Spleen (tissue), 11 donors: ENCODE results near the gene C12orf43. TPM values are rescaled to one million over a fixed set of nuclear protein-coding genes. Genes with fewer than 3 reads are reported as not detected.

Experiments
- DNase-seq: peaks from one replicate; pipeline ENCODE4 v3.0.0-alpha.2; 2020
- H3K27ac ChIP-seq, 8 donors: fragments of 200-600 bp; sonication (generic) in 7 of 8; 1 replicate in 4 of 8; 2 replicates in 4 of 8; pipeline versions ENCODE4 v1.5.0 to v1.8.0; 2016 to 2021; ENCODE audit warnings: inconsistent platforms in 4 of 8, mild to moderate bottlenecking in 4 of 8, moderate library complexity in 1 of 8
- H3K27me3 ChIP-seq, 7 donors: fragments of 200-600 bp; sonication (generic) in 6 of 7; replicated peaks in 1 of 7; 1 replicate in 4 of 7; 2 replicates in 3 of 7; pipeline versions ENCODE4 v1.5.0 to v1.8.0; 2016 to 2021; ENCODE audit warnings: inconsistent platforms in 3 of 7, mild to moderate bottlenecking in 1 of 7
- H3K36me3 ChIP-seq, 6 donors: fragments of 200-600 bp; sonication (generic) in 5 of 6; 1 replicate in 4 of 6; 2 replicates in 2 of 6; pipeline versions ENCODE4 v1.5.0 to v1.8.0; 2016 to 2021; ENCODE audit warnings: inconsistent platforms in 2 of 6
- H3K4me1 ChIP-seq, 6 donors: fragments of 200-600 bp; sonication (generic) in 5 of 6; 1 replicate in 3 of 6; 2 replicates in 3 of 6; pipeline versions ENCODE4 v1.5.0 to v1.8.0; 2016 to 2021; ENCODE audit warnings: inconsistent platforms in 3 of 6
- H3K4me3 ChIP-seq, 8 donors: fragments of 200-600 bp; sonication (generic) in 7 of 8; 1 replicate in 4 of 8; 2 replicates in 4 of 8; pipeline versions ENCODE4 v1.5.0 to v1.8.0; 2016 to 2021; ENCODE audit warnings: inconsistent platforms in 4 of 8, mild to moderate bottlenecking in 4 of 8, moderate library complexity in 2 of 8
- H3K9me3 ChIP-seq, 8 donors: fragments of 200-600 bp; sonication (generic) in 7 of 8; 1 replicate in 4 of 8; 2 replicates in 4 of 8; pipeline versions ENCODE4 v1.5.0 to v1.8.0; 2016 to 2021; ENCODE audit warnings: inconsistent platforms in 4 of 8
- CTCF ChIP-seq, 11 experiments: fragments of 200-600 bp in 7 of 11; fragments of 450-650 bp in 4 of 11; sonication (generic) in 4 of 11; IDR thresholded peaks in 8 of 11; conservative IDR thresholded peaks in 3 of 11; 1 replicate in 7 of 11; 2 replicates in 4 of 11; pipeline versions ENCODE4 v1.4.0 to v1.8.0; 2016 to 2021; ENCODE audit warnings: antibody characterized with exemption in 11 of 11, inconsistent platforms in 4 of 11, mild to moderate bottlenecking in 1 of 11
- POLR2A ChIP-seq, 3 donors: fragments of 450-650 bp; IDR thresholded peaks; one replicate each; pipeline ENCODE4 v1.5.1; 2017; ENCODE audit warnings: antibody characterized with exemption in 3 of 3, mild to moderate bottlenecking in 1 of 3
- POLR2AphosphoS5 ChIP-seq, 3 donors: sonication (generic); formaldehyde crosslinking; IDR thresholded peaks; one replicate each; pipeline ENCODE4 v1.5.1; 2017; ENCODE audit warnings: antibody characterized with exemption in 3 of 3
- WGBS, 5 donors: extraction: QIAGEN DNeasy Blood & Tissue Kit in 3 of 5; methylation state at CpG; one replicate each; pipeline versions ENCODE4 v1.1.5 to v1.1.7; 2013 to 2018; 5-methylcytosine and 5-hydroxymethylcytosine counted together
- intact Hi-C: fragments of 100-400 bp; cut with DNase I; formaldehyde crosslinking; loops from one replicate; pipeline ENCODE4 v1.15.0; 2023; ENCODE audit warnings: low total_unique reads
- polyA plus RNA-seq, 3 donors: library from polyadenylated mRNA; stranded (reverse); fragments of 200-250 nt; gene quantifications; one replicate each; pipeline ENCODE4 v1.2.1, GENCODE V29; 2013
- total RNA-seq, 7 donors: library from RNA; depleted of rRNA in 3 of 7; stranded (reverse); fragments of >200 nt in 3 of 7; fragmentation: NEBNext Ultra II Directional in 4 of 7; extraction: Animal tissue kit (Norgen Biotek cat#: 25700) in 4 of 7; gene quantifications; one replicate each; pipeline versions ENCODE4 v1.1.0 to v1.2.1, GENCODE V29; 2016 to 2021
- donor health status: healthy with polysubstance abuse.
- donor health status: DM: no; HTN: no; CAD: no; lungs with moderate emphysema.
- donor health status: DM: no; HTN: no; CAD: no.
- donor health status: Bipolar disorder and iron deficiency.
- donor health status: healthy.
- donor health status: DM: no; HTN: no; CAD: no.
- donor health status: DM: yes; HTN: yes; CAD: no.

The C12orf43 gene
- total and polyA plus RNA-seq, 10 donors, result 8.0 to 16.8 (median 11.7) TPM

- H3K27ac ChIP-seq, result no peak within 1 kb of the TSS
- no peak for DNase-seq
- intact Hi-C loops, result no loop called here
- H3K4me1 ChIP-seq, result no peaks in the 10 kb centered on the region
- TF ChIP-seq CTCF (IDR thresholded peaks at IDR 0.05 in 8 of 11, conservative IDR thresholded peaks at IDR 0.05 in 3 of 11) (no peak), POLR2AphosphoS5 (IDR thresholded peaks at IDR 0.05) (no peak), POLR2A (IDR thresholded peaks at IDR 0.05) (no peak)
- no peak within 1 kb of the TSS for H3K4me3 ChIP-seq
- 87 to 91% (median 90%) methylated on average over 32 to 40 of the region's 40 CpGs for WGBS, 5 donors
- H3K9me3 ChIP-seq, result no peaks in the 10 kb centered on the region
- H3K27me3 ChIP-seq, result peaks cover 0 to 9% (median 0%) of the 10 kb centered on the region in 7 donors
- no peaks in the 10 kb centered on the region for H3K36me3 ChIP-seq
Observed at GRCh38 chr12:120978296-120979219, 37.7 kb downstream of the C12orf43 start, which contains the start of gene HNF1A. Gene HNF1A, plus strand, starts transcription at chr12:120978543. Its CDS starts 226 bp downstream, at chr12:120978769.

- intact Hi-C loops, result no loop called here
- no peak for DNase-seq
- H3K4me1 ChIP-seq, result no peaks in the 10 kb centered on the region
- H3K36me3 ChIP-seq, result no peaks in the 10 kb centered on the region
- H3K4me3 ChIP-seq, result no peak overlapping the region
- WGBS, 5 donors, result 91 to 98% (median 92%) methylated on average over 11 to 14 of the region's 14 CpGs
- peaks cover 0 to 9% (median 0%) of the 10 kb centered on the region in 7 donors for H3K27me3 ChIP-seq
- no peak overlapping the region for H3K27ac ChIP-seq
- no peaks in the 10 kb centered on the region for H3K9me3 ChIP-seq
- no peak for TF ChIP-seq POLR2A (IDR thresholded peaks at IDR 0.05)
- no peak for TF ChIP-seq CTCF (IDR thresholded peaks at IDR 0.05 in 8 of 11, conservative IDR thresholded peaks at IDR 0.05 in 3 of 11)
- TF ChIP-seq POLR2AphosphoS5 (IDR thresholded peaks at IDR 0.05), result no peak
Observed at GRCh38 chr12:120977531-120978295, 38.6 kb downstream of the C12orf43 start.

GRCh38 chr12:120972870-120973543, 43.3 kb downstream of the C12orf43 start:
- H3K27me3 ChIP-seq, result no peaks in the 10 kb centered on the region
- no peak for DNase-seq
- intact Hi-C loops, result loop anchor here (5.0 kb wide), 1 partner anchor 326 kb away; no protein-coding TSS in a partner anchor
- no peak overlapping the region for H3K27ac ChIP-seq
- no peaks in the 10 kb centered on the region for H3K36me3 ChIP-seq
- no peaks in the 10 kb centered on the region for H3K9me3 ChIP-seq
- 74 to 80% (median 75%) methylated on average over 10 of the region's 10 CpGs for WGBS, 5 donors
- H3K4me3 ChIP-seq, result no peak overlapping the region
- TF ChIP-seq CTCF (IDR thresholded peaks at IDR 0.05 in 8 of 11, conservative IDR thresholded peaks at IDR 0.05 in 3 of 11) (no peak), POLR2AphosphoS5 (IDR thresholded peaks at IDR 0.05) (no peak), POLR2A (IDR thresholded peaks at IDR 0.05) (no peak)
- H3K4me1 ChIP-seq, result peaks cover 0 to 16% (median 10%) of the 10 kb centered on the region in 6 donors
